KBM-7 (cell line): Measurements from ENCODE around the gene TRIM72.
"Not testable (repeated sequence)": the region's sequence is repeated elsewhere in the genome, so short reads cannot be mapped to it uniquely, and the experiment has no call there.

Source experiments
- DNase-seq: peaks from one replicate; pipeline ENCODE4 v3.0.0-alpha.2; 2015
- in situ Hi-C: fragments of 300-500 bp; cut with MboI; formaldehyde crosslinking; loops from 2 replicates; pipeline ENCODE4 v1.14.3; 2020; ENCODE audit warnings: low sequenced_read_pairs, low pct_unique_long_range_greater_than_20kb, mixed read lengths

The TRIM72 gene, protein sequence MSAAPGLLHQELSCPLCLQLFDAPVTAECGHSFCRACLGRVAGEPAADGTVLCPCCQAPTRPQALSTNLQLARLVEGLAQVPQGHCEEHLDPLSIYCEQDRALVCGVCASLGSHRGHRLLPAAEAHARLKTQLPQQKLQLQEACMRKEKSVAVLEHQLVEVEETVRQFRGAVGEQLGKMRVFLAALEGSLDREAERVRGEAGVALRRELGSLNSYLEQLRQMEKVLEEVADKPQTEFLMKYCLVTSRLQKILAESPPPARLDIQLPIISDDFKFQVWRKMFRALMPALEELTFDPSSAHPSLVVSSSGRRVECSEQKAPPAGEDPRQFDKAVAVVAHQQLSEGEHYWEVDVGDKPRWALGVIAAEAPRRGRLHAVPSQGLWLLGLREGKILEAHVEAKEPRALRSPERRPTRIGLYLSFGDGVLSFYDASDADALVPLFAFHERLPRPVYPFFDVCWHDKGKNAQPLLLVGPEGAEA

DNA sequence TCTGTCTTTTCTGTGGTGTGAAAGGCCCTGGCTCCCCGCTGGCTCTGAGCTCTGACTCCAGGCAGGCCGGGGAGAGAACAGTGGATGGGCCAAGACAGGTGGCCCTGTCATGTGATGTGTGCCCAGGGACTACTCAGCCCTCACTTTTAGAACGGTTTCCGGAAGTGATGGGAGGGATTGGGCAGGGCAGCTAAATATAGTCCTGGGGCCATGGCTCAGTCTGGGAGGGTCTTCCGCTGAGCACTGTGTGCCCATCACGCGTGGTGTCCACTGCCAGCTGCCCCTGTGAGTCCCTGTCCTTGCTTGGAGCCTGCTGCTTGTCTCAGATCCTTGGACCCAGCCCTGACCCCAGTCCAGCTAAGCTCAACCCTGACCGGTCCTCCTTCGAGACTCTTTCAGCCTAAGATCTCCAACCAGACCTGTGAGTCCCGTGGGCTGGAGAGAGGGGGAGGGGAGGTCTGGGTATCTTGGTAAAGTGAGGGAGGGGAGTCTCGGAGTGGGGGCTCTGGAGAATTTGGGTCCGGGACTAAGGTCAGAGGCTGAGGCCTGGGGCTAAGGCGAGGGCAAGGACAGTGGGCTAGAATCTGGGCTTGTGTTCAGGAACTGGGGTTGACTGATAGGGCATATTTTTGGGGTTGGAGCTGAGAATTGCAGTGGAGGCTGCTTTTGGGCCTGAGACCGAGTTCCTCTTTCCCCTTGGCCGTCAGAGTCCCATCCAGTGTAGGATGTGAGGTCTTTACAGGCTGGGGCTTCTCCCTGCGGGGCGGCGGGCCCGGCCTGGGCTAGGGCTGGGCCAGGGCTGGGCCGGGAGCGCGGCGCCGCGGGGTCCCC lies at the start of gene TRIM72:
Gene TRIM72 (plus strand): TSS at position 243 of the 831 bp plus-strand sequence. CDS start 620 bp downstream, outside the sequence.
- DNase-seq: no peak
- in situ Hi-C loops: no loop called here

DNA sequence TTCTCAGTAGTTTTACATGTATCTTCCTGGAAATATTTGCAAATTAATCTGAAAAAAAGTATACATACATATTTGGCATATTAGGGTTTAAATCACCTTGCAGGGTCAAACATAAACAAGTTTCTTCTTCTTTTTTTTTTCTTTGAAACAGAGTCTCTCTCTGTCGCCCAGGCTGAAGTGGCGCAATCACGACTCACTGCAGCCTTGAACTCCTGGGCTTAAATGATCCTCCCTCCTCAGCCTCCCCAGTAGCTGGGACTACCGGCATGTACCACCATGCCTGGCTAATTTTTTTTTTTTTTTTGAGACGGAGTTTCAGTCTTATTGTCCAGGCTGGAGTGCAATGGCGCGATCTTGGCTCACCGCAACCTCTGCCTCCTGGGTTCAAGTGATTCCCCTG lies 46.6 kb upstream of the TRIM72 start:
- in situ Hi-C loops: no loop called here

DNA sequence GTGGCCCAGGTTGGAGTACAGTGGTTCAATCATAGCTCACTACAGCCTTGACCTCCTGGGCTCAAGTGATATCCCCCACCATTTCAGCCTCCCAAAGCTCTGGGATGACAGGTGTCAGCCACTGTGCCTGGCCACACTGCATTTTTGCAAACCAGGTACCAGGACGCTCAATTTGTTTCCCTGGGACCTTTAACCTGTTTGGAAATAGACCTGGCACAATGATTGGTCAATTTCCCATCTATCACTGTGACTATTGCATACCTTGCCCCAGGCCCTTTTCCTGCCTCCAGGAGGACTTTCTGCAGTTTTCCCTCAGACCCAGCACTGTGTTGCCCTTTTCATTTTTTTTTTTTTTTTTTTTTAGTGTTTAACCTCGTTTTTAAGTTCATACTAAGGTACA lies 45.1 kb upstream of the TRIM72 start:
- no peak for DNase-seq
- in situ Hi-C loops: no loop called here

More for the DNA sequence above, 46.6 kb upstream of the TRIM72 start:
- no peak for DNase-seq

DNA sequence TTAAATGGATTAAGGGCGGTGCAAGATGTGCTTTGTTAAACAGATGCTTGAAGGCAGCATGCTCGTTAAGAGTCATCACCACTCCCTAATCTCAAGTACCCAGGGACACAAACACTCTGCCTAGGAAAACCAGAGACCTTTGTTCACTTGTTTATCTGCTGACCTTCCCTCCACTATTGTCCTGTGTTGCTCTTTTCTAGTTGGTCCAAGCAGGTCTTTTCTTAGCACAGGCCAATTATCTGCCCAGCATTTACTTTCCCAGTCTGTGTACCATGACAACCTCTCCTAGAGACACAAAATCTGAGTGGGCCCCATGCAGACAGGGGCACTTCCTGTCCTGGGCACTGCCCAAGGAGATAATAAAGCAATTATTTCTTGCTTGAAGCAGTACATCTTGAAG lies 43.9 kb upstream of the TRIM72 start:
- DNase-seq, in situ Hi-C loops: not testable (repeated sequence)

DNA sequence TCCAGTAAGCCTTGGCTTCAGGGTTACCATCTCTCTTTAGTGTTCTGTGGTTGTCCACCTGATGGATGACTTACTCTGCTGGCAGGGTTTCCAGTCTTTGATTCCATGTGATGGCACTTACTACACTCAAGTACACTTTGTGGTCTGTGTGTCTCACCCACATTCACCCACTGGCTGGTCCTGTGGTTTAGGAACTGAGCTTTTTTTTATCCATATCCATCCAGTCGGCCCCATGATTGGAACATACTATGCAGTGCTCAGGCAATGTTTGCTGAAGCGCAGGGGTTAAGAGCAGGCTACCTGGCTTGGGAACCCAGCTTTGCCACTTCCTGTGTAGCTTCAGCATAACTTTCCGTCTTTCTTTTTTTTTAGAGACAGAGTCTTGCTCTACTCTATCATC lies 36.8 kb upstream of the TRIM72 start:
- in situ Hi-C loops: no loop called here
- peak; percentile 73 for DNase-seq

DNA sequence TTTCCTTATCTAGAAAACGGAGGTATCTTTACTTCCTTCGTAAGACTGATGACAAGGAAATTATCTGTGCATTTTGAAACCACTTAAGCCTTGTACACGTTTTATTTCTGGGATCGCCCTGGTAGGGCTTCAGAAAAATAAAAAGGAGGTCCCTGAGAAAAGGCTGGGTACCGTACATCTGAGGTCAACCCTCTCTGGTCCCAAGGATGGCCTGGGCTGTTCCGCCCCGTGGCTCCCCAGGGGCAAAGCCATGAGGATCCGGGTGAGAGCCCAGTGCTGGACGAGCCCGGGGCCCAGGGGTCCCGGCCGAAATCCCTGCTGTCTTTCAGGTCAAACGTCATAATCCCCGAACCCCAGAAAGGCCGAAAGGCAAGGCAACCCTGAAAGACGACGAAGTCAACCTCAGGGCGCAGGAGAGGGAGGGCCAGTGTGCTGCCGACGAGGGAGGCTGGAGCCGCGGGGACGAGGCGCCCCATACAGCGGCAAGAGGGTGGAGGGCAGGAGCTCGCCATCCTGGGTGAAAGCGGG lies 34.6 kb upstream of the TRIM72 start:
- no peak for DNase-seq
- in situ Hi-C loops: no loop called here

DNA sequence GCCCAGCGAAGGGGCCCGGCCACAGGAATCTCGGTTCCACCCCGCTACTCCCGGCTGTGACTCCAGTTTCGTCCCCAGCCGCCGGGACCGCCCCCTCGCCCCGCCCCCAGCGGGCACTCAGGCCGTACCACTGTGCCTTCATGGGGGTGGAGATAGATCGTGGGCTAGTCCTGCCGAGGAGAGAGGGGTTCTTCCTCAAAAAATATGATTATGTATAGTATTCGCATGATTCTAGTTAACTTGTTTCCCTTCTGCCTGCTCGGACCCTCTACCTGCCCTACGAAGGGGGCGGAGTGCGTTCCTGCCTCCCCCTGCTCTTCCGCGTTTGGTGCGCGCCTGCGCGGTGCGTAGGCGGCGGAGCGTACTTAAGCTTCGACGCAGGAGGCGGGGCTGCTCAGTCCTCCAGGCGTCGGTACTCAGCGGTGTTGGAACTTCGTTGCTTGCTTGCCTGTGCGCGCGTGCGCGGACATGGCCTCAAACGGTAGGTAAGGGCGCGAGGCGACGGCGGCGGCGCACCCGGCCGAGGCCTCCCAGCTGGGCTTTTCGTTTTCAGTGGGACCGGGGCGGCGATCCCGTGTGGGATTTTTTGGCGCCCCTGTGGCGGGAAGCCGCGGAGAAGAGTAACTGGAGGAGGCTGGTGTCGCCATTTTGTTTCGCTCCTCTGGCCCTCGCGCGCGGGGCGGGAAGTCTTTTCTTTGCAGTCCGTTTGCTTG lies 34.0 kb upstream of the TRIM72 start, which contains the start of gene FUS:
Gene FUS (plus strand): TSS at position 393 of the 713 bp plus-strand sequence. CDS start 76 bp downstream, at position 469.
- in situ Hi-C loops: no loop called here
- DNase-seq: peak; percentile 91

DNA sequence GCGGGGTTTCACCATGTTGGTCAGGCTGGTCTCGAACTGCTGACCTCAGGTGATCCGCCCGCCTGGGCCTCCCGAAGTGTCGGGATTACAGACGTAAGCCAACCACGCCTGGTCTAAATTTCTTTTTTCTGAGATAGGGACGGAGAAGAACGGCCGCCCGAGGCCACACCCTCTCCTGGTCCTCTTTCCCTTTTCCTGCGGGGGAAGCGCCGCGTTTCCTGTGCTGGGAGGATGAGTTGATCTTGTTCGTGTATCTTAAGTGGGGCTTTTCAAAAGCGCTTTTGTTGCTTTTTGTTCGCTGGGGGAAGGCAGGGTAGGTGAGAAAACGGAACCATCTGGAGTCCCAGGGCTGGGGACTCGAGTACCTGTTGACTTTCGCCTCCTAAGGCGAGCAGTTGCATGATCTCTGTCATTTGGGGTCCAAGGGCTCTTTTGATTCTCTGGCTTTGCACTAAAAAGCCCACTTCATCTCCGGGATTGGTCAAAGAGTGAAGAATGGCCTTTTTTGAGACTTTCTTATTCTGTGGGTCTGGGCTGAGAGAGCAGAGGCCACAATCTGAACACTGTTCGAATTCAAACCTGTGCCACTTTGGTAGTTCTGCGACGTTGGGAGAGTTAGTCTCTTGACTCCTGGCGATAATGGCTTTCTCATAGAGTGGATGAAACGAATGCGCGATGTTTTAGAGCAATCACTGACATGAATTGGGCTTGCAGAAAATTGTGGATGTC lies 32.7 kb upstream of the TRIM72 start:
- DNase-seq: peak; percentile 80
- in situ Hi-C loops: no loop called here

DNA sequence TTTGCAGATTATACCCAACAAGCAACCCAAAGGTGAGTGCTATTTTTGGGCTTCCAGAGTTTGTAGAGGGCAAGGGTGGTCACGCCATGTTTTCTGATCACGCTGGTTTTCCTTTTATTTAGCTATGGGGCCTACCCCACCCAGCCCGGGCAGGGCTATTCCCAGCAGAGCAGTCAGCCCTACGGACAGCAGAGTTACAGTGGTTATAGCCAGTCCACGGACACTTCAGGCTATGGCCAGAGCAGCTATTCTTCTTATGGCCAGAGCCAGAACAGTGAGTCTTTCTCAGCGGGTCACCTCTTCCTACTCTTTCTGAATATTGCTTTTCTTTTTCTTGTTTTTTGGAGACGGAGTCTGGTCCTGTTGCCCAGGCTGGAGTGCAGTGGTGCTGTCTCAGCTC lies 31.5 kb upstream of the TRIM72 start:
- in situ Hi-C loops: no loop called here

DNA sequence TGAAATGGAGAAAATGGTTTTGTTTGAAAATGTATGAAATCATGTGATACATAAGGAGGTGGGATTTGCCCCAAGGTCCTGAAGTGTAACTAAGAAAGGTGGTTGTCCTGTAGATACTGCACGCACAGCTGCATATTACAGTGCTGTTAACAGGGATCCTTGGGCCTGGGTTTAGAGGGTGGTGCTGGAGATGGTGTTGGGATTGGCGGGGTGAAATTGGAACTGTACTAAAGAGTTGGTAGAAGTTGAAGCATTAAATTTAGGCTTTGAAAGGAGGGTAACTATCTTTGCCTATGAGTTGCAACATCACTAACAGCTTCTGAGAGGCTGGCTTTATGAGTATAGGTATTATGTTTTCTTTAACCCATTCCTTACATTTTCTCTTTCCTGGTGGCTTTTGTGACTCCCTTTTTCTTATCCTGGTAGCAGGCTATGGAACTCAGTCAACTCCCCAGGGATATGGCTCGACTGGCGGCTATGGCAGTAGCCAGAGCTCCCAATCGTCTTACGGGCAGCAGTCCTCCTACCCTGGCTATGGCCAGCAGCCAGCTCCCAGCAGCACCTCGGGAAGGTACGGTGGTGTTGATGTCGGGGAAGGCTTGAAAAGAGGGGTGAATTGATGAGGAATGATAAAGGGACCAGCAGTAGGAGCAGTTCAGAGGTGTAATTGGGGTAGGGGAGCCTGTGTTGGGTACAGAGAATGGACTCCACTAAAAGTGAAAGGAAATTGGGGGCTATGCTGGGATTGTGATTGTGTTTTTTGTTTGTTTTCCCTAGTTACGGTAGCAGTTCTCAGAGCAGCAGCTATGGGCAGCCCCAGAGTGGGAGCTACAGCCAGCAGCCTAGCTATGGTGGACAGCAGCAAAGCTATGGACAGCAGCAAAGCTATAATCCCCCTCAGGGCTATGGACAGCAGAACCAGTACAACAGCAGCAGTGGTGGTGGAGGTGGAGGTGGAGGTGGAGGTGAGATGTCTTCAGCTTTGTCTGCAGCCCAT lies 30.2 kb upstream of the TRIM72 start:
- no peak for DNase-seq
- in situ Hi-C loops: no loop called here

More for the DNA sequence above, 31.5 kb upstream of the TRIM72 start:
- no peak for DNase-seq

DNA sequence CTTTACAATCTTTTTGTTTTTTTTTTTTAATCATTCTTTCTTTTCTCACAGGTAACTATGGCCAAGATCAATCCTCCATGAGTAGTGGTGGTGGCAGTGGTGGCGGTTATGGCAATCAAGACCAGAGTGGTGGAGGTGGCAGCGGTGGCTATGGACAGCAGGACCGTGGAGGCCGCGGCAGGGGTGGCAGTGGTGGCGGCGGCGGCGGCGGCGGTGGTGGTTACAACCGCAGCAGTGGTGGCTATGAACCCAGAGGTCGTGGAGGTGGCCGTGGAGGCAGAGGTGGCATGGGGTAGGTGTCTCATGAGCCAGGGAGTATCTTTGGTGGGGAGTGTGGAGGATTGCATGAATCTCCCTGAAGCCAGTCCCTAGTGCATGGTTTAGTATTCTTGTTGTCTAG lies 29.0 kb upstream of the TRIM72 start:
- in situ Hi-C loops: no loop called here
- DNase-seq: no peak

DNA sequence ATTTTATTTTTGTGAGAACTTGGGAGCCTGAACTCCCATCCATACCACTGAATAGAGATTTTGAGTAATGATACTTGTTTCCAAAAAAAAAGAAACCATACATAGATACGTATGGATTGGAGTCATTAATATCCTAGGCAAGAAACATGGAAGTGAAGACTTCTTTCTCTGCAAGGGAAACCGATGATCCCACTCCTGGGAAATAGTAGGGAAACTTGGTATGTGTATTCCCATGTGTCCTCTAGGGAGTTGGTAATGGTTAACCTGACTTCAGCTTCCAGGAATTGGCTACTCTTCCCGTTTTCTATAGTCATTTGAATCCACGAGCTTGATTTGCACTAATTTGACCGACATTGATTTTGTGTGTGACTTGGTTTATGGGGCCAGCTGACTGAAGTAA lies 28.6 kb upstream of the TRIM72 start:
- DNase-seq: no peak
- in situ Hi-C loops: no loop called here

DNA sequence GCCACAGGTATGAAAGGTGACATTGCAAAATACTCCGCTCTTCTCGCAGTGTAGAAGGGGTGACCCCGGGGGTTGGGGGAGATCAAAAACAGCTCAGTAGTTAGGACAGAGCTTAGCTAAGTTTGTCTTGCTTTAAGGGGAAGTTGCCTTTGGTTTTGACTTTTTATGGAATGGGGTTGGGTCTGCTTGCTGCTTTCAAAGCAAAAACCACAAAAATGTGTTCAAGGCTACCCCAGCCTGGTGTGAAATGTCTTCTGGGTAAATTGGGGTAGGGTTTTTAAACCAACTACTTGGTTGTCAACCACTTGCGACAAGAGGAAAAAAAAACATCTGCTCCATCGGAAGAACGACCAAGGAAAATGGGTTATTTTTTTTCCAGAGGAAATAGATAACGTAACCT lies 27.7 kb upstream of the TRIM72 start:
- in situ Hi-C loops: no loop called here
- DNase-seq: peak; percentile 79

DNA sequence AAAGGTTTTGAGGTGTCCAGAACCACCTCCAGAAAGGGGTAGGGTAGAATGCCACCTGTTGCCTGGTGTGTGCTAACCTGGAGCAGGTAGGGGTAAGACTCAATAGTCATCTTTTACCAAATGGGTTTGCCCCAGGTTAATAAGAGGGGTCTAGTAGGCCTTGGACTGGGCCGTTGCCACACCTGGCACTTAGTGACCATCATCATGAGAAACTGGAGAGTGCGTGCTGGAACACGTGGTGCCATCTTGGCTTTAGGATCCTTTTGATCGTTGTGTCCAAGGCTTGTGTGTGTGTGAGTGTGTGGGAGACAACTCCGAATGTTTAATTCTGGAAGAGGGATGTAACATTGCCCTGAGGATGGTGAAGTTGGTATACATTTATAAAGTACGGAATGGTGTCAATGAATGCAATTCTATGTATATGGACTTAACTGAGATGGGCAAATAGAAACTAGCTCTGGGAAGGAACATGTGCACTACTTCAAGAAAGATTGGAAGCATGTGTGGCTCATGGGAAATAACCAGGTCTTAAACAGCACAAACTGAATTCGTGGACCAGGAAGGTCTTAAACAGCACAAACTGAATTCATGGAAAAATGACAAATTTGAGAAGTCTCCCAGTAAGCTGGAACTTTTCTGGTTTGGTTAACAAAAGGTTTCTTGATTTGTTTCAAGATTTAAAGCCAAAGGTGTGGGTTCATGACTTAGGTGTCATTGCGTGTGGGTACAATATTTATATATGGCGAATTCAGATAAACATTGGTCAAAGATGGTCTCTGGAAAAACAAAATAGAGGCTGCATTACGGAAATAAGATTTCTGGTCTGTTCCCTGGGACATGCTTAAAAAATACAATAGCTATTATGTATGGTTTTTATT lies 26.8 kb upstream of the TRIM72 start:
- in situ Hi-C loops: no loop called here
- DNase-seq: no peak

DNA sequence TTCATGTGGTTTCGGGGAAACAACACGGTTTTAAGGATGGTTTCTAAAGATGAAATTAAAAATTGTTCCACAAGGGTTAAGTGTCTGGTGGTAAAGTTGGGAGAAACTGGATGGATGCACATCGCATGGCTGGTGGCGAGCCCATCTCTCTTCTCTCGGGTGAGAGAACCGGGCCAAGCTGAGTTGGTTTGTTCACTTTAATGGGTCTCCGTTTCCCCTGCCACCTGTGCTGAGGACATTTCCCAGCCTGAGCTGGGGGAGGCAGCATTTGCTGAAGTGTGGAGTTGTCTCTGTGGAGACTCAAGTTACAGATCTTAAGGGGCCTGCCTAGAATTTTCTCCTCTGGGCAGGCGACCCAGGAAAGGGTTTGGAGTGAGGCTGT lies 26.1 kb upstream of the TRIM72 start:
- in situ Hi-C loops: no loop called here
- DNase-seq: no peak
